GM10266 (cell line): ENCODE measurements around the gene MUC21.
A peak's percentile ranks its signal among the peaks of the same experiment; 100 is the strongest.

Experiments used
- DNase-seq: peaks from one replicate; pipeline ENCODE4 v3.0.0; 2012; ENCODE audit errors: extremely low spot score
- TF ChIP-seq, protein P1 (sequence below): IDR thresholded peaks from 2 replicates; pipeline ENCODE4 v1.5.1; 2012; ENCODE audit warnings: mild to moderate bottlenecking, low read depth; ENCODE audit not compliant: control insufficient read depth, insufficient read depth; ENCODE audit errors: missing control alignments

The MUC21 gene

DNA sequence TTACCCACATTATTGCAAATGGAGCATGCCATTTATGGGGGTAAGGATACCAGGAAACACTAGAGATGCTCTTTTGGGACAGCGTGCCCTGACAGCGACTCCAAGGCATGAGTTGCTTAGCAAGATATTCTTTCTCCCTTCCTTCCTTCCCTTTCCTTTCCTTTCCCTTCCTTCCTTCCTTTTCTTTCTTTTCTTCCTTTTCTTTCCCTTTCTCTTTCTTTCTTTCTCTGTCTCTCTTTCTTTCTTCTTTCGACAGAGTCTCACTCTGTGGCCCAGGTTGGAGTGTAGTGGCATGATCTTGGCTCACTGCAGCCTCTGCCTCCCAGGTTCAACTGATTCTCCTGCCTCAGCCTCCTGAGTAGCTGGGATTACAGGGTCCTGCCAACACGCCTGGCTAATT, 39.5 kb upstream of the MUC21 start:
- DNase-seq: no peak
- TF ChIP-seq, protein P1, sequence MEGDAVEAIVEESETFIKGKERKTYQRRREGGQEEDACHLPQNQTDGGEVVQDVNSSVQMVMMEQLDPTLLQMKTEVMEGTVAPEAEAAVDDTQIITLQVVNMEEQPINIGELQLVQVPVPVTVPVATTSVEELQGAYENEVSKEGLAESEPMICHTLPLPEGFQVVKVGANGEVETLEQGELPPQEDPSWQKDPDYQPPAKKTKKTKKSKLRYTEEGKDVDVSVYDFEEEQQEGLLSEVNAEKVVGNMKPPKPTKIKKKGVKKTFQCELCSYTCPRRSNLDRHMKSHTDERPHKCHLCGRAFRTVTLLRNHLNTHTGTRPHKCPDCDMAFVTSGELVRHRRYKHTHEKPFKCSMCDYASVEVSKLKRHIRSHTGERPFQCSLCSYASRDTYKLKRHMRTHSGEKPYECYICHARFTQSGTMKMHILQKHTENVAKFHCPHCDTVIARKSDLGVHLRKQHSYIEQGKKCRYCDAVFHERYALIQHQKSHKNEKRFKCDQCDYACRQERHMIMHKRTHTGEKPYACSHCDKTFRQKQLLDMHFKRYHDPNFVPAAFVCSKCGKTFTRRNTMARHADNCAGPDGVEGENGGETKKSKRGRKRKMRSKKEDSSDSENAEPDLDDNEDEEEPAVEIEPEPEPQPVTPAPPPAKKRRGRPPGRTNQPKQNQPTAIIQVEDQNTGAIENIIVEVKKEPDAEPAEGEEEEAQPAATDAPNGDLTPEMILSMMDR: no peak

DNA sequence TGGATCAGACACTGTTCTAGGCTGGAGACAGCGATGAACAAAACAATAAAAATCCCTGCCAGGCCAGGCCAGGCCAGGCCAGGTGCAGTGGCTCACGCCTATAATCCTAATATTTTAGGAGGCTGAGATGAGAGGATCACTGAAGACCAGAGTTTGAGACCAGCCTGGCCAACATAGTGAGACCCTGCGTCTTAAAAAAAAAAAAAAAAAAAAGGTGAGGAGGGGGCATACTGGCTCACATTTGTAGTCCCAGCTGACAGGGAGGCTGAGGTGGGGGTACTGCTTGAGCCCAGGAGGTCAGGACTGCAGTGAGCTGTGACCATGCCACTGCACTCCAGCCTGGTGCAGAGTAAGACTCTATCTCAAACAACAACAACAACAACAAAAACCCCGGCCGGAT, 38.2 kb upstream of the MUC21 start:
- DNase-seq: no peak
- TF ChIP-seq, protein P1: no peak

DNA sequence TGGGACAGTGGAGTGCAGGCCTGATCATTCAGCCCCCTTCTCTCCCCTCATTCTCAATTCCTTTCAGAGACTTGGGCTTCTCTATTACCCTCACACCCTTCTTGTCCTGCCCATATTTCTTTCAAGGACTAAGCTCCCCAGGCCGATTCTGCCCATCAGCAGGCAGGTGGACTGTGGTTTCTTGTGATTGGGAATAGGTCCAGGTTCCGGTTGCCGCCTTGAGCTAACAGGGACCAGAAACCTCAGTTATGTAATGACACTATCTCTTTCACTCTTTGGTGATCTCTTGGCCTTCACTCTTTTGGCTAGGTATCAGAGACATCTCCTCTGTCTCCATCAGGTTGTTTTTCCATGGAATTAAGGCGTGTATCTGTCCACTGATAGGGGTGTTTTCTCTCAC, 36.3 kb upstream of the MUC21 start:
- no peak for DNase-seq
- TF ChIP-seq, protein P1: no peak

DNA sequence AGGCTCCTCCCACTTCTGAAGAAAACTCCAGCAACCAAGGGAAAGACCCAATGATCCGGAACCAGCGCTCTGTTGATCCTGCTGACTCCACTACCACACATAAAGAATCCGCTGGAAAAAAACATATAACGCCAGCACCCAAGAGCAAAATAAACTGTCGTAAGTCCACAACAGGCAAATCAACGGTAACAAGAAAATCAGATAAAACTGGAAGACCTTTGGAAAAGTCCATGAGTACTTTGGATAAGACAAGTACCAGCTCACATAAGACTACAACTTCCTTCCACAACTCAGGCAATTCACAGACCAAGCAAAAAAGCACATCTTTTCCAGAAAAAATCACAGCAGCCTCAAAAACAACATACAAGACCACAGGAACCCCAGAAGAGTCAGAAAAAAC, 34.7 kb upstream of the MUC21 start:
- TF ChIP-seq, protein P1: no peak

DNA sequence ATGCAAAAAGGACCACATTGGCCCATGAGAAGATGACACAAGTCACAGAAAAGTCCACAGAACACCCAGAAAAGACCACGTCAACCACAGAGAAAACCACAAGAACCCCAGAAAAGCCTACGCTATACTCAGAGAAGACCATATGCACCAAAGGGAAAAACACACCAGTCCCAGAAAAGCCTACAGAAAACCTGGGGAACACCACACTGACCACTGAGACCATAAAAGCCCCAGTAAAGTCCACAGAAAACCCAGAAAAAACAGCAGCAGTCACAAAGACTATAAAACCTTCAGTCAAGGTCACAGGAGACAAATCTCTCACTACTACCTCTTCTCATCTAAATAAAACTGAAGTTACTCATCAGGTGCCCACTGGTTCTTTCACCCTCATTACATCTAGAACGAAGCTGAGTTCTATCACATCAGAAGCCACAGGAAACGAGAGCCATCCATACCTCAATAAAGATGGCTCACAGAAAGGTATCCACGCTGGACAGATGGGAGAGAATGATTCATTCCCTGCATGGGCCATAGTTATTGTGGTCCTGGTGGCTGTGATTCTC, 31.5 kb upstream of the MUC21 start:
- TF ChIP-seq, protein P1: no peak
- DNase-seq: no peak

More for the DNA sequence above, 34.7 kb upstream of the MUC21 start:
- no peak for DNase-seq

DNA sequence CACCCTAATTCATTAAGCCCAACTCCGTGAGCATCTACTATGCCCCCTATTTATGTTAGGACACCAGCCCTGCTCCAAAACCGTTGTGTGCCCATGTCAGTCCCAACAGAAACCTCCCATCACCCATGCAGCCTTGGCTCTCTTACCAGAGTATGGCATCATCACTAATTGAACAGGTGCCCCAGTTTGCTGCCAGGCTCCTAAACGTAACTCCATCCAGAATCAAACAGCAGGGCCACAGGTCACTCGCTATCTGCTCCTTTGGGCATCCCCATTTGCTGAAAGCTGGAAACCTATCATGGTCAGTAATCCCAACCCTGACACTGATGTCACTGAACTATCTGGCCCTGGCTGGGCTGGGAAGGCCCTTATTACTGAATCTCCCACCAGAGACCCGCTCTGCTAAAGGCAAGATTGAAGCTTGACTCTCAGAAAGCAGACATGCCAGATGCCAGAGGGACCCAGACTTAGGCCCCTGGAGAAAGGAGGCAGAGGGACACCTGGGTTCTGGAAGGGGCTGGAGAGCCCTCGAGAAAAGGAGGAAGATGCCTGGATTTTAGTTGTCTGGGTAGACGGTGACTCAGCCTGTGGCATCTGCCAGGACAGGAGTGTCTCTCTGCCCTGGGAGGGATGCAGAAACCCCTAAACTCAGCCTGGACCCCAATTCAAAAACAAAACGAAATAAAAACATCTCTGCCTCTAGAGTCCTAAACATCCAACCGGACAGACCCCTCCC, 28.7 kb upstream of the MUC21 start:
- no peak for DNase-seq
- TF ChIP-seq, protein P1: no peak

DNA sequence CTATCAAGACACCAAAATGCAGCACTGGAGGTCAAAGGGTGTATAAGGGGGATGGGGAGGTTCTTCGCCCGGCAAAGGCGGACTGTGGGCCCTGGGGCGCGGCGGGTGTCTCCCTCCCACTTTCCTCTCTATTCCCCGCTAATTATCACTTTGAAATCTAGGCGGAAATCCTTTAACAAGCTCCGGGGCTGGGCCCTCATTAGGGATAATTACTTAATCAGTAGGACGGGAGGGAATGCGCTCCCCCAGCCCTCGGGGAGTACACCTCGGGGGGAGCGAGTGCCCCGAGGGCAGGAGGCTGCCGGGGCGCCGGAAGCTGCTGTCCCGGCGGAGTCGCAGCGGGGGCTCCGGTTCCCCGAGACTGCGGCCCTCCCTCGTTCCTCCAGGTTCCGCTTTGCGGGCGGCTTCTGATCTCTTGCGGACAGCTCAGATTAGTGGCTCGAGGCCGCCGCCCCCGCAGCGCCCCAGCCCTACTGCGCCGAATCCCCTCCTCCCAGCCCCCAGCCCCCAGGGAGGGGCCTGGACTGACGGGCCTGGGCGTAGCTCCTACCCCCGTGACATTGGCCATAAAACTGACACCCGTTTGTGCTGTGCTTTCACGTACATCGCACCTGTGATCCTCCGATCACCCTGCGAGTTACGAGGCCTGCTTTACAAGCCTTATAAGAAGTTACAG, 28.0 kb upstream of the MUC21 start:
- peak; percentile 70 for DNase-seq
- TF ChIP-seq, protein P1: peak; percentile 2
